ENCODE measurements around the gene FBXO46.
"Not testable (repeated sequence)": the region's sequence is repeated elsewhere in the genome, so short reads cannot be mapped to it uniquely, and the experiment has no call there.

FBXO46 gene

GRCh38 chr19:45717983-45718650, 12.6 kb downstream of the FBXO46 start:
- no peak for DNase-seq (ENCODE audit: low read depth)

- DNase-seq (ENCODE audit: low read depth), result peak; percentile 91
Observed at GRCh38 chr19:45717131-45717982, 13.3 kb downstream of the FBXO46 start.

DNA sequence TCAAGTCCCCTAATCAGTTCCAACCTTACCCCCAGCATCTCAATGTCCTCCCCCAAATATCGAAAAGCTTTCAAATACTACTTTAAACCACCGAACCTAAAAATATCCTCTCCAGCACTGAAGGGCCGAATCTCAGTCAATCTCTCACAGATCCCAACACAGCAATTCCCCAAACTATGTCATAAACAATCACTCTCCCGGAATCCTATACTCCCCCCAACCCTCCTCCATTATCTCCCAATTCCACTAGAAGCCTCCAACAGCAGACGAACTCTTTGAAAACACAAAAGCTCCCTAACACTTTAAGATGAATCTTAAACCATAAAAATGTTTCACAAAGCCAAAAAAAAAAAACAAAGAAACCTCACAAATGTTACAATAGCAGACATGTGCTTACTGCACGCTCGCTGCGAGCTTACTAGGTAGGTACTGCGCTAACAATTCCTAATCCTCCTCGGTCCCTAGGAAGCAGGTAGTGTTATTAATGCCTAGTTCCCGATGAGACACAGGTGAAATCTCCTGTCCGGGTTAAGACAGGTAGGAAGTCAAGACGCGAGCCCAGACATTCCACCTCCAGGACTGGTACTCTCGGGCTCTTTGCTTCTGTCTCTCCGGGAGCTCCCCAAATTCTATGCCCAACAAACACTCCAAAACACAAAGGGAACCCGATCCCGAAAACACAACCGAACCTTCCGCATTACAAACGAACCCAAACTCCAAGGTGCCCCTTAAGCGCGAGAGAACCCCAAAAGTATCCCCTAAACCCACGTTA, 14.2 kb downstream of the FBXO46 start:
- no peak for DNase-seq (ENCODE audit: low read depth)

DNA sequence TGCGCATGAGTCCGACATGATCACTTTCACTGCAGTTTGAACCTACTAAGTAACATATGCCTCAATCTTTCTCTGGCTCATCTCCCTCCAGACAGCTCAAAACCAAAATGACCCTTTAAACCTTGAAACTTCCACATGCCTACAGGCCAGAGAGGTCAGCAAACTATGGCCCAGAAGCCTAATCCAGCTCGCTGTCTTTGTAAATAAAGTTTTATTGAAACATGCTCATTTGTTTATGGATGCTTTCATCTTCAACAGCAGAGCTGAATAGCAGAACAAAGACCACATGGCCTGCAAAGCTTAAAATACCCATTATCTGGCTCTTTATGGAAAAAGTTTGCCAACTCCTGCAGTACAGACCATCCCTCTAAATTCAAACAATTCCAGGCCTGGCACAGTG, 15.6 kb downstream of the FBXO46 start:
- DNase-seq (ENCODE audit: low read depth), result no peak

GRCh38 chr19:45713141-45713540, 17.6 kb downstream of the FBXO46 start:
- DNase-seq (ENCODE audit: low read depth), result no peak

DNA sequence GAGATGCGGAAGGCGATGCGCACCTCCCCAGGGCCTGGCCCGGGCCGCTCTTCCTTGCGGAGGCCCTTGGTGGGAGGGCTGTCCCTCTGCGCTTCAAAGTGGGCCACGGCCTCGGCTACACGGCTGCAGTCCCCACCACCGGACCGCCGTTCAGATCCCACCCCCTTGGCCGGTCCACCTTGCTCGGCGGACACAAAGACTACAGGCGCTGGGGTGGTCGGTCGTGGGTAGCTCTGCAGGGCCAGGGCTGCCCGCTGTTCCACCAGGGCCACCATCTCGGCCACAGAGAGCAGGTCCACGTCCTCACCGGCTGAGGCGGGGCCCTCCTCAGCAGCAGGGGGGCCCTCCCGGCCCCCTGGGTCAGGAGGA, 18.0 kb downstream of the FBXO46 start:
- DNase-seq (ENCODE audit: low read depth), result no peak

- DNase-seq (ENCODE audit: low read depth), result no peak
Observed at GRCh38 chr19:45711851-45712698, 18.6 kb downstream of the FBXO46 start.

GRCh38 chr19:45710356-45711130, 20.2 kb downstream of the FBXO46 start:
- DNase-seq (ENCODE audit: low read depth), result no peak

- DNase-seq (ENCODE audit: low read depth), result no peak
Observed at GRCh38 chr19:45705710-45706415, 24.8 kb downstream of the FBXO46 start.

GRCh38 chr19:45705115-45705514, 25.6 kb downstream of the FBXO46 start:
- no peak for DNase-seq (ENCODE audit: low read depth)

GRCh38 chr19:45701676-45702075, 29.0 kb downstream of the FBXO46 start:
- no peak for DNase-seq (ENCODE audit: low read depth)

DNA sequence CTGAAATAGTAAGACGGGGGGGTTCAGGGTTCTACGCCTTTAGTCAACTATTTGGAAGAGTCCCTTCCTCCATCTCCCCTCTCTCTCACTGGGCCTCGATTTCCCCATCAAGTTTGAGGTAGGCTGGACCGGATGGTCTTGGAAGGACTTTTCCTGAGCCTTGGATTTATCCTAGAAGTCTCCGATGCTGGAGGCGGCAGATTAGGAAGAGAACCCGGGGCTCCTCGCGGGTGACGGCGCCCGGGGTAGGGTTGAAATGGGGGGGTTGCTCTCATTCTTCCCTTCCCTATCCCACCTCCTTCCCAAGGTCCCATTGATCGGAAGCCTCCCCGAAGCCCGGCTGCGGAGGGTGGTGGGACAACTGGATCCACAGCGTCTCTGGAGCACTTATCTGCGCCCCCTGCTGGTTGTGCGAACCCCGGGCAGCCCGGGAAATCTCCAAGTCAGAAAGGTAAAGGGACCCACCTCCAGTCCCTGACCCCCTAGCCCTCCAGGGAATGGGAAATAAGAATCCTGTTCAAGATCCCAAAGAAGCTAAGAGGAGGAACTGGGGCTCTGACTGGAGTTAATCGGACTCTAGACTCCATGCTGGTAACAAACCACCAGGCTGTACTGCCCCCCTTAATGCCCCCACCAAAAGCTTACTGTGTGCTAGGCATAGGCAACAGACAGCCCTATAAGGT, 37.4 kb downstream of the FBXO46 start:
- peak; percentile 68 for DNase-seq (ENCODE audit: low read depth)

DNA sequence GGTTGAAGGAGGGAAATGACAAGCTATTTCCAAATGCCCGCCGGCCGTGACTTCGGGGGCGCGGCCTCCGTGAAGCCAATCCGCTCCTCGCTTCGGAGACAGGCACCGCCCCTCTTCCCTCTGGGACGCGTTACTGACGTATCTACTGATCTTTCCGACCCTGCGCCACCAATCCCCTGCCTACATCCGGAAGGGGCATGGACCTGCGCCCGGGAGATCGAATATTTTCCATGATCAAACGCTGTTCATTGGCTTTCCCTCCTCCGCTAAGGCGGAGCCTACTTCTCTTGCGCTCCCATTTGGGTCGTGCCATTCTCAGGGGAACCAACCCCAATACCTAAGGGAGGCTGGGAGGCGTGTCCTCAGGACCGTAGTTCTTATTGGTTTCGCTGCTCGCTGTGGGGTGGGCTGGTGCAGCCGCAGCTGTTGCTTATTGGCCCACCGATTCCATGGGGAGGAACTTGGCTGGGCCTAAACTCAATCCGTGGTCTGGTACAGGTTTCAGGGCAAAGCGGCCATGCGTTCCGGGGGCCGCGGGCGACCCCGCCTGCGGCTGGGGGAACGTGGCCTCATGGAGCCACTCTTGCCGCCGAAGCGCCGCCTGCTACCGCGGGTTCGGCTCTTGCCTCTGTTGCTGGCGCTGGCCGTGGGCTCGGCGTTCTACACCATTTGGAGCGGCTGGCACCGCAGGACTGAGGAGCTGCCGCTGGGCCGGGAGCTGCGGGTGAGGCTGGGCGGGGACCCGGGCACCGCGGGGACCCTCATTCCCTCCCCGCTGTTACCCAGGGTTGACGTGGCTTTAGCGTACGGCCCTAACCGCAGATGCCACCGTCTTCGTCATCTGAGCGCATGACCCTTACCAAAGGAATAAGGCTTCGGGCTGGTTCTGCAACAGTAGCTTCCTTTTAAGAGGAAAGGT, 38.2 kb downstream of the FBXO46 start, which contains the start of gene QPCTL:
Gene QPCTL (plus strand): TSS at position 480 of the 919 bp plus-strand sequence. CDS start 38 bp downstream, at position 518.
- DNase-seq (ENCODE audit: low read depth), result peak; percentile 91

DNA sequence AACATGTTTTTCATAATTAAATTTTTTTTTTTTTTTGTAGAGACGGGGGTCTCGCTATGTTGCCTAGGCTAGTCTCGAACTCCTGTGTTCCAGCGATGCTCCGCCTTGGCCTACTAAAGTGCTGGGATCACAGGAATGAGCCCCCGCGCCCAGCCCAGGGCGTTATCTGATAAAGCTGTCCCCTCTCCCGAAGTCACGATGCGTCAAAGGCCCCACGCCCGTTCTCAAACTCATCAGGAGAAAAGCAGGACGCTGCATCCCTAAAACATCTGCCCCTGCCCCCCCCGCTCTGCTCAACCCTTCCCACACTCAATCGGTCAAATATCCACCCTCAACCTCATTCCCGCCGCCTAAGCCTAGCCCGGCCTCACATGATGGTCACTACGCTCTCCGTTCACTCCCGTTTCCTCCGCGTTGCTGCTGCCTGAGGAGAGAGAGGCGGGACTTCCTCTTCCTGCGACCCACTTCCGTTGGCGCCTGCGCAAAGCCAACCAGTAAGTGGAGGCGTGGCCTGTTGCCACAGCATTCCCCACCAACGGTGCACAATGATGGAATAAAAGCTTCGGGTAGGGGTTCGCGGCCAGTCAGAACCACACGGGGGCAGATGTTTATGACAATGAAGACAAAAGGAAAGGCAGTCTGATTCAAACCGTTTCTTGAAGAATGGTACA, 39.0 kb downstream of the FBXO46 start, which contains the start of gene SNRPD2:
Gene SNRPD2 (minus strand): TSS at position 438 of the 671 bp plus-strand sequence. CDS start 65 bp downstream, at position 373.
- peak; percentile 88 for DNase-seq (ENCODE audit: low read depth)

DNA sequence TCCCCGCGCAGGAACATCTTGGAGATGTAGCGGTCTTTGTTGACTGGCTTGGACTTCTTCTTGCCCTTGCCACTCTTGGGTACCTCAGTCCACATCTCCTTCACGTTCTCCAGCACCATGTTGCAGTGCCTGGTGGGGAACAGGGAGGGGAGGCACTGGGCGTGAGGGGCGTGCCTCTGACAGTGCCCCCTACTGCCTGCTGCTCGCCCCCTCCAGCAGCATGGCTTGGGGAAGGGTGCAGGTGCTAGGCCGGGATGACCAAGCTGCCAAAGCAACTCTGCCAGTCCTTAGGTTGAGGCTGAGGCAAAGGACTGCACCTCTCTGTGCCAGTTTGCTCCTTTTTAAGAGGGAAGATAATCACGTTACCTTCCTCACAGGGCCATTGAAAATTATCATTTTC, 43.1 kb downstream of the FBXO46 start:
- DNase-seq (ENCODE audit: low read depth), result no peak

DNA sequence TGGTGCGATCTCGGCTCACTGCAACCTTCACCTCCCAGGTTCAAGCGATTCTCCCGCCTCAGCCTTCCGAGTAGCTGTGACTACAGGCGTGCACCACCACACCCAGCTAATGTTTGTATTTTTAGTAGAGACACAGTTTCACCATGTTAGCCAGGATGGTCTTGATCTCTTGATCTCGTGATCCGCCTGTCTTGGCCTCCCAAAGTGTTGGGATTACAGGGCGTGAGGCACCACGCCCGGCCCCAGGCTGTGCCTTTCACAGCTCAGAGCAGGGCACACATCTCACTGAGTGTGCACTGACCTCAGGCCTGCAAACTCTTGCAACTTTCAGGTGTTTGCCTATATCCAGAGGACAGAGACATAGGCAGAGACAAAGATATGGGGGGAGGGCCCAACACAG, 45.7 kb downstream of the FBXO46 start:
- not testable (repeated sequence) for DNase-seq (ENCODE audit: low read depth)

GRCh38 chr19:45682908-45683307, 47.8 kb downstream of the FBXO46 start:
- DNase-seq (ENCODE audit: low read depth), result no peak

DNA sequence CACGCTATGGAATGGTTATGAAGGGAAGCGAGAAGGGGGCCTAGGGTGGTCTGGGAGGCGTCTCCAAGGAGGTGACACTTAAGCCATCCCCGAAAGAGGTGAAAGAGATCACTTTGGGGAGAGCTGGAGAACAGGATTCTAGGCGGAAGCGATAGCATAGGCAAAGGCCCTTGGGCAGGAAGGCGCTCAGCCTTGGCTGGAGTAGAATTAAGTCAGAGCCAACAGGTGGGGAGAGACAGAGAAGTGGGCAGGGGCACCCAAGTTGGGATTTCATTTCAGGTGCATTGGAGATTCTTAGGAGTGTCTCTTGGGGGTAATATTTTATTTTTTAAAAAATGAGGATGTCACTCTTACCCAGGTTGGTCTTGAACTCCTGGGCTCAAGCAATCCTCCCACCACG, 48.6 kb downstream of the FBXO46 start:
- DNase-seq (ENCODE audit: low read depth), result no peak

All from stimulated activated CD8-positive, alpha-beta memory T cell treated with anti-CD3 and anti-CD28 coated beads, Interleukin-15, amount 100 ng/mL, for 1 hour (primary cell).